OCI-LY3 (cell line): ENCODE data around the gene BACH1.

Experiments
- H2AFZ ChIP-seq: fragments of 200-600, 300-600 bp; shearing (Covaris generic); 2 replicates; pipeline ENCODE4 v1.6.0; 2014; ENCODE audit warnings: antibody characterized with exemption, low read depth, low read length
- H3K27ac ChIP-seq: fragments of 200-600, 300-600 bp; sonication (generic); 2 replicates; pipeline ENCODE4 v1.5.1; 2014; ENCODE audit warnings: mild to moderate bottlenecking, low read length, moderate library complexity, mixed read lengths
- H3K27me3 ChIP-seq: fragments of 200-600, 300-600 bp; sonication (generic); 2 replicates; pipeline ENCODE4 v1.6.1; 2014; ENCODE audit warnings: low read depth, low read length, mixed read lengths
- H3K36me3 ChIP-seq: fragments of 200-600, 300-600 bp; sonication (generic); replicated peaks from 2 replicates; pipeline ENCODE3; 2014; ENCODE audit warnings: low read depth, low read length, mixed read lengths
- H3K4me1 ChIP-seq: fragments of 300-600, 200-600 bp; sonication (generic); 2 replicates; pipeline ENCODE4 v1.6.1; 2014; ENCODE audit warnings: low read length, mixed read lengths
- H3K4me2 ChIP-seq: fragments of 200-600, 300-600 bp; sonication (generic); 2 replicates; pipeline ENCODE4 v1.6.1; 2014; ENCODE audit warnings: low read length, mixed read lengths
- H3K4me3 ChIP-seq: fragments of 300-600, 200-600 bp; sonication (generic); 2 replicates; pipeline ENCODE4 v1.5.1; 2014; ENCODE audit warnings: antibody characterized with exemption, mild to moderate bottlenecking, low read length, moderate library complexity
- H3K79me2 ChIP-seq: fragments of 300-600, 200-600 bp; shearing (Covaris generic); 2 replicates; pipeline ENCODE4 v1.6.1; 2014; ENCODE audit warnings: mild to moderate bottlenecking, low read length, mixed read lengths
- H3K9ac ChIP-seq: fragments of 300-600, 200-600 bp; shearing (Covaris generic); 2 replicates; pipeline ENCODE4 v1.6.0; 2014; ENCODE audit warnings: mild to moderate bottlenecking, low read length, moderate library complexity
- H3K9me3 ChIP-seq: fragments of 200-600, 300-600 bp; shearing (Covaris generic); 2 replicates; pipeline ENCODE4 v1.6.1; 2014; ENCODE audit warnings: low read length, mixed read lengths; ENCODE audit not compliant: insufficient read depth
- H4K20me1 ChIP-seq: fragments of 200-600, 300-600 bp; sonication (generic); 2 replicates; pipeline ENCODE4 v1.6.1; 2016; ENCODE audit warnings: low read length, mixed read lengths; ENCODE audit not compliant: insufficient read depth
- CTCF ChIP-seq: fragments of 200-600, 300-600 bp; sonication (generic); IDR thresholded peaks from 2 replicates; pipeline ENCODE4 v1.5.1; 2014; ENCODE audit warnings: antibody characterized with exemption, low read length, low read depth
- EZH2phosphoT487 ChIP-seq: fragments of 200-600 bp; shearing (Covaris generic); IDR thresholded peaks from 2 replicates; pipeline ENCODE4 v1.6.1; 2018; ENCODE audit warnings: antibody characterized with exemption, mixed run types, low read depth

The BACH1 gene

GRCh38 chr21:29360799-29361765 lies 62.4 kb downstream of the BACH1 start:
- H3K79me2 ChIP-seq: no peaks in the 10 kb centered on the region
- H4K20me1 ChIP-seq: no peaks in the 10 kb centered on the region
- no peaks in the 10 kb centered on the region for H3K9me3 ChIP-seq
- H3K4me2 ChIP-seq: no peak overlapping the region
- H3K36me3 ChIP-seq: peaks cover 16% of the 10 kb centered on the region
- no peak overlapping the region for H3K9ac ChIP-seq
- no peak overlapping the region for H3K27ac ChIP-seq
- no peaks in the 10 kb centered on the region for H3K27me3 ChIP-seq
- no peak for TF ChIP-seq EZH2phosphoT487
- peak; percentile 41 for TF ChIP-seq CTCF
- H3K4me3 ChIP-seq: no peak overlapping the region
- H2AFZ ChIP-seq: no peak overlapping the region
- no peaks in the 10 kb centered on the region for H3K4me1 ChIP-seq

GRCh38 chr21:29362758-29363157 lies 64.0 kb downstream of the BACH1 start:
- Histone ChIP-seq H3K4me2 (no peak overlapping the region), H3K9ac (no peak overlapping the region), H3K27me3 (no peaks in the 10 kb centered on the region), H3K36me3 (peaks cover 29% of the 10 kb centered on the region), H3K4me3 (no peak overlapping the region), H3K79me2 (no peaks in the 10 kb centered on the region), H4K20me1 (no peaks in the 10 kb centered on the region), H3K4me1 (peaks cover 7% of the 10 kb centered on the region), H2AFZ (no peak overlapping the region), H3K9me3 (no peaks in the 10 kb centered on the region), H3K27ac (no peak overlapping the region)
- TF ChIP-seq CTCF (no peak), EZH2phosphoT487 (no peak)

GRCh38 chr21:29365661-29366265 lies 67.0 kb downstream of the BACH1 start:
- H3K4me1 ChIP-seq: peaks cover 7% of the 10 kb centered on the region
- no peak overlapping the region for H3K4me3 ChIP-seq
- H3K27ac ChIP-seq: no peak overlapping the region
- TF ChIP-seq EZH2phosphoT487 (no peak), CTCF (no peak)
- H3K36me3 ChIP-seq: peaks cover 29% of the 10 kb centered on the region
- no peaks in the 10 kb centered on the region for H3K27me3 ChIP-seq
- H2AFZ ChIP-seq: no peak overlapping the region
- H4K20me1 ChIP-seq: no peaks in the 10 kb centered on the region
- H3K9ac ChIP-seq: no peak overlapping the region
- H3K79me2 ChIP-seq: no peaks in the 10 kb centered on the region
- H3K9me3 ChIP-seq: no peaks in the 10 kb centered on the region
- no peak overlapping the region for H3K4me2 ChIP-seq

GRCh38 chr21:29366532-29366931 lies 67.8 kb downstream of the BACH1 start:
- no peaks in the 10 kb centered on the region for H4K20me1 ChIP-seq
- H3K4me2 ChIP-seq: no peak overlapping the region
- no peak for TF ChIP-seq EZH2phosphoT487
- TF ChIP-seq CTCF: no peak
- no peak overlapping the region for H3K4me3 ChIP-seq
- H3K27ac ChIP-seq: no peak overlapping the region
- H2AFZ ChIP-seq: no peak overlapping the region
- H3K27me3 ChIP-seq: no peaks in the 10 kb centered on the region
- H3K4me1 ChIP-seq: peaks cover 7% of the 10 kb centered on the region
- no peaks in the 10 kb centered on the region for H3K79me2 ChIP-seq
- H3K9me3 ChIP-seq: no peaks in the 10 kb centered on the region
- H3K36me3 ChIP-seq: peaks cover 29% of the 10 kb centered on the region
- no peak overlapping the region for H3K9ac ChIP-seq
